K562 (cell line): ENCODE measurements around the gene ODAPH. TPM values are rescaled to one million over a fixed set of nuclear protein-coding genes. Genes with fewer than 3 reads are reported as not detected.

ENCODE experiments used
- ATAC-seq: fragments of 200-7000 bp; cut with Tn5 transposase; 3 replicates; pipeline ENCODE4 v1.9.1; 2020; ENCODE audit warnings: moderate library complexity
- BruUV-seq: library from RNA; stranded (reverse); fragments of 400-500 nt; replicated peaks from 2 replicates; lab custom pipeline; 2021; lab: Mats Ljungman, UMichigan
- CTCF ChIA-PET: fragments of 300-600 bp; formaldehyde crosslinking; extraction: SDS; loops from one replicate; lab custom pipeline; 2021; ENCODE audit warnings: low intra/inter-chr PET ratio; lab: Yijun Ruan, JAX
- POLR2A ChIA-PET: fragments of 300-600, 350-650 bp; sonication (Branson Sonifier 250); formaldehyde crosslinking; extraction: SDS; loops from one replicate; lab custom pipeline; 2021; ENCODE audit warnings: antibody characterized with exemption, inconsistent platforms; lab: Yijun Ruan, JAX
- DNase-seq, 4 experiments: peaks; one replicate each; pipeline versions ENCODE4 v3.0.0 to v3.0.0-alpha.2; 2011 to 2018; ENCODE audit warnings: low spot score in 3 of 4, mixed read lengths in 3 of 4; ENCODE audit errors: extremely low read depth in 1 of 4
- FAIRE-seq: peaks from 2 replicates; lab custom pipeline; 2011; peaks lifted over from hg19 to GRCh38; lab: Jason Lieb, UNC
- H2AFZ ChIP-seq: 2 replicates; pipeline ENCODE4 v1.6.0; 2011; ENCODE audit warnings: low read depth, low read length, control low read depth, inconsistent platforms
- H3K27ac ChIP-seq: fragments of 200-600 bp; 3 replicates; pipeline ENCODE4 v1.8.0; 2011; ENCODE audit warnings: low read depth, mild to moderate bottlenecking, control low read depth, inconsistent platforms, low read length, moderate library complexity, mixed read lengths; ENCODE audit errors: extremely low read depth
- H3K27me3 ChIP-seq, 2 experiments: fragments of 300-600 bp in 1 of 2; 2 replicates in 1 of 2; 3 replicates in 1 of 2; pipeline versions ENCODE4 v1.6.0 to v1.8.0; 2011; ENCODE audit warnings: inconsistent platforms in 2 of 2, low read length in 2 of 2, mild to moderate bottlenecking in 1 of 2, mixed read lengths in 1 of 2, moderate library complexity in 1 of 2; ENCODE audit not compliant: control insufficient read depth in 2 of 2, insufficient read depth in 2 of 2
- H3K36me3 ChIP-seq: fragments of 300-600 bp; 3 replicates; pipeline ENCODE4 v1.8.0; 2011; ENCODE audit warnings: mild to moderate bottlenecking, low read length, inconsistent platforms; ENCODE audit not compliant: control insufficient read depth, insufficient read depth
- H3K4me1 ChIP-seq, 2 experiments: fragments of 200-600 bp in 1 of 2; replicated peaks in 1 of 2; 2 replicates in 1 of 2; 3 replicates in 1 of 2; pipeline versions ENCODE4 v1.5.1 to v1.8.0; 2011; ENCODE audit warnings: inconsistent platforms in 2 of 2, low read length in 2 of 2, mild to moderate bottlenecking in 1 of 2, mixed read lengths in 1 of 2, moderate library complexity in 1 of 2; ENCODE audit not compliant: control insufficient read depth in 2 of 2, insufficient read depth in 2 of 2
- H3K4me2 ChIP-seq: 2 replicates; pipeline ENCODE4 v1.6.1; 2011; ENCODE audit warnings: low read length, control low read depth, inconsistent platforms, mixed read lengths; ENCODE audit not compliant: insufficient read depth
- H3K4me3 ChIP-seq: fragments of 200-600 bp; sonication (generic), shearing (Covaris generic); 2 replicates; pipeline ENCODE4 v1.5.1; 2016; ENCODE audit warnings: control low read depth, inconsistent platforms
- H3K79me2 ChIP-seq: fragments of 200-600 bp; 3 replicates; pipeline ENCODE4 v1.8.0; 2011; ENCODE audit warnings: low read length, inconsistent platforms; ENCODE audit not compliant: control insufficient read depth, insufficient read depth
- H3K9ac ChIP-seq, 2 experiments: 2 replicates each; pipeline versions ENCODE4 v1.6.0 to v1.6.1; 2011; ENCODE audit warnings: low read depth in 2 of 2, low read length in 2 of 2, control low read depth in 1 of 2, inconsistent platforms in 1 of 2, mild to moderate bottlenecking in 1 of 2, mixed read lengths in 1 of 2; ENCODE audit not compliant: insufficient read depth in 1 of 2
- H3K9me1 ChIP-seq: one replicate; pipeline ENCODE4 v1.6.0; 2011; ENCODE audit warnings: inconsistent platforms, mild to moderate bottlenecking, low read length, moderate library complexity; ENCODE audit not compliant: control insufficient read depth, insufficient read depth
- H3K9me3 ChIP-seq: replicated peaks from 2 replicates; pipeline ENCODE4 v1.5.1; 2011; ENCODE audit warnings: low read depth, low read length, inconsistent platforms; ENCODE audit not compliant: control insufficient read depth, insufficient read depth
- H4K20me1 ChIP-seq: replicated peaks from 2 replicates; pipeline ENCODE4 v1.6.1; 2011; ENCODE audit warnings: low read length, inconsistent platforms, mixed read lengths; ENCODE audit not compliant: control insufficient read depth, insufficient read depth
- HDGF ChIP-seq: fragments of 450-650 bp; IDR thresholded peaks from 2 replicates; pipeline ENCODE4 v1.6.1; 2016
- YY1 ChIP-seq, 3 experiments: IDR thresholded peaks; 2 replicates each; pipeline ENCODE4 v1.6.1; 2011; ENCODE audit warnings: low read length in 2 of 3, mild to moderate bottlenecking in 2 of 3, moderate library complexity in 2 of 3, borderline replicate concordance in 1 of 3, control low read depth in 1 of 3, low read depth in 1 of 3; ENCODE audit not compliant: insufficient read depth in 3 of 3, insufficient replicate concordance in 2 of 3, control insufficient read depth in 1 of 3, insufficient read length in 1 of 3; ENCODE audit errors: extremely low read depth in 1 of 3
- ZFX ChIP-seq: sonication (generic); formaldehyde crosslinking; IDR thresholded peaks from 2 replicates; pipeline ENCODE4 v1.8.0; 2022; ENCODE audit warnings: mild to moderate bottlenecking, missing genetic modification reagents, moderate library complexity
- ZNF140 ChIP-seq: fragments of 250-450 bp; sonication (Bioruptor Pico); IDR thresholded peaks from 2 replicates; pipeline ENCODE4 v1.8.0; 2021; ENCODE audit warnings: moderate library complexity, mild to moderate bottlenecking, inconsistent platforms
- WGBS: fragments of 100-300 bp; shearing (Covaris generic); methylation state at CpG from one replicate; pipeline ENCODE4 v1.1.6; 2016; ENCODE audit warnings: low coverage, mixed read lengths; ENCODE audit not compliant: insufficient coverage; ENCODE audit errors: missing lambda C conversion rate; 5-methylcytosine and 5-hydroxymethylcytosine counted together
- in situ Hi-C: fragments of 300-500 bp; cut with MboI; formaldehyde crosslinking; loops from 4 replicates; pipeline ENCODE4 v1.15.0; 2018; ENCODE audit warnings: inconsistent platforms, mixed read lengths
- intact Hi-C: fragments of 100-400 bp; cut with micrococcal nuclease; formaldehyde crosslinking; loops from 2 replicates; pipeline ENCODE4 v1.14.2; 2022
- polyA plus RNA-seq, 8 experiments: library from polyadenylated mRNA; depleted of rRNA in 4 of 8; stranded (reverse) in 5 of 8; unstranded in 3 of 8; fragments of >200 nt; fragmentation: Nextera tagmentation in 2 of 8; fragmentation: Illumina TruSeq in 1 of 8; extraction: Ambion mirVana in 2 of 8; extraction: Trizol in 1 of 8; gene quantifications; 2 replicates each; pipeline versions ENCODE4 v1.2.1 to v1.2.3, GENCODE V29; 2011 to 2014; ENCODE audit warnings: inconsistent platforms in 1 of 8, missing spikeins in 1 of 8
- total RNA-seq, 7 experiments: library from RNA; depleted of rRNA in 6 of 7; stranded (reverse); fragments of >200 nt in 6 of 7; fragmentation: Illumina TruSeq in 2 of 7; extraction: Trizol in 2 of 7; gene quantifications; 2 replicates each; pipeline versions ENCODE4 v1.2.1 to v1.2.3, GENCODE V29; 2011 to 2021; ENCODE audit warnings: low replicate concordance in 1 of 7
- TF ChIP-seq, protein P1 (sequence below): fragments of 450-650 bp; IDR thresholded peaks from 2 replicates; pipeline ENCODE4 v1.7.0; 2016; ENCODE audit warnings: borderline replicate concordance
- TF ChIP-seq, protein P2 (sequence below): sonication (generic); formaldehyde crosslinking; IDR thresholded peaks from 2 replicates; pipeline ENCODE4 v1.8.0; 2022; ENCODE audit warnings: mild to moderate bottlenecking, missing genetic modification reagents

Gene ODAPH
- total and polyA plus RNA-seq, 9 of the 15 experiments (the other 6 are each of a cell fraction or from before 2014, with no cell fraction given) = not detected

DNA sequence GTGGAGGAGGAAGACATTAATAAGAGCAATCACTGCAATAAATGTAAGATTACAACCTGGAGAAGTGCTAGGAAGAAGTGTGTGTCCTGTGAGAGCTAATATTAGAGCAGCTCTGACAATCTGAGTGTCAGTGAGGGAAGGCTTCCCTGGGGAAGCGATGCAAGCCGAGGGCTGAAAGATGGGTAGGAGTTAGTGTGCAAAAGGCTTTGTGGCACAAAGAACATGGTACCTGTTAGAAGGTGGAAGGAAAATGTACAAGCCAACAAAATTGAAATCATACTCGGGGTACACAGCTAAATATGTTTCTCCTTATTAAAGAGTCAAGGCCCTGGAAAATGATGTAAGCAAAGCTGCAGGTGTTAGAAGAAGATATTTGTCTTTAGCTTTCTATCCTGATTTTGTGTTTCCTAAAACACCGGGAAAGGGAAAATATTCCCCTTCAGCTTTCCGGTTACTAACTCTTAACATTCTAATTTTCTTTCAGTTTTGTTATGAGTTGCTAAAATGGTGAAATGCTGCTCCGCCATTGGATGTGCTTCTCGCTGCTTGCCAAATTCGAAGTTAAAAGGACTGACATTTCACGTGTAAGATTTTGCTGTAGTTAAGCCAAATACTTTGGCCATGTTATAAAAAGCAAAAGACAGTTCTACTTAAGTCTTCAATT lies 40.8 kb upstream of the ODAPH start:
- no TSS peak for BruUV-seq
- Histone ChIP-seq H3K4me3 (peak overlapping the region; percentile 56), H3K9me1 (no peaks in the 10 kb centered on the region), H3K27ac (peak overlapping the region; percentile 95), H3K36me3 (peaks cover 32% of the 10 kb centered on the region), H3K27me3 (no peaks in the 10 kb centered on the region), H3K79me2 (peaks cover 57% of the 10 kb centered on the region), H3K9me3 (peaks cover 2% of the 10 kb centered on the region; the same call in 1 of the 2 replicates), H3K4me1 (peaks cover 0 to 16% of the 10 kb centered on the region in 2 experiments; a peak in 4 of 5 replicates), H3K9ac (peak overlapping the region; percentile 96 to 97), H3K4me2 (peak overlapping the region; percentile 92), H2AFZ (peak overlapping the region; percentile 97), H4K20me1 (peaks cover 10% of the 10 kb centered on the region; the same call in 1 of the 2 replicates)
- in situ Hi-C loops (no loop called here), intact Hi-C loops (loop anchor here (2.0 to 5.0 kb wide), 2 partner anchors 158 to 207 kb away; partner anchors contain the start of genes G3BP2 and USO1)
- ChIA-PET CTCF (no interaction called here), POLR2A (interaction anchor here (1.0 to 2.2 kb wide), 9 partner anchors 10 to 41 kb away, joined by 3 to 6 read pairs (median 4); partner anchors contain the start of gene ODAPH)
- DNase-seq (peak in 1 of 4 experiments; percentile 25), ATAC-seq (no peak), FAIRE-seq (no peak)
- WGBS = 10% methylated on average over 9 of the region's 9 CpGs
- TF ChIP-seq ZNF140 (CRISPR knock-in tag) (no peak), HDGF (0 out of 2 replicates have a peak, but pooled peaks have one; percentile 32), YY1 (IDR thresholded peaks at IDR 0.05; ENCODE audit: borderline replicate concordance in 1 of 3, control insufficient read depth in 1 of 3, extremely low read depth in 1 of 3, insufficient read depth in 3 of 3, insufficient read length in 1 of 3, insufficient replicate concordance in 2 of 3, low read depth in 1 of 3, low read length in 2 of 3) (peak in 1 of 3 experiments; percentile 24), ZFX (peak; percentile 50; the same call in 1 of the 2 replicates)
- TF ChIP-seq, protein P1, sequence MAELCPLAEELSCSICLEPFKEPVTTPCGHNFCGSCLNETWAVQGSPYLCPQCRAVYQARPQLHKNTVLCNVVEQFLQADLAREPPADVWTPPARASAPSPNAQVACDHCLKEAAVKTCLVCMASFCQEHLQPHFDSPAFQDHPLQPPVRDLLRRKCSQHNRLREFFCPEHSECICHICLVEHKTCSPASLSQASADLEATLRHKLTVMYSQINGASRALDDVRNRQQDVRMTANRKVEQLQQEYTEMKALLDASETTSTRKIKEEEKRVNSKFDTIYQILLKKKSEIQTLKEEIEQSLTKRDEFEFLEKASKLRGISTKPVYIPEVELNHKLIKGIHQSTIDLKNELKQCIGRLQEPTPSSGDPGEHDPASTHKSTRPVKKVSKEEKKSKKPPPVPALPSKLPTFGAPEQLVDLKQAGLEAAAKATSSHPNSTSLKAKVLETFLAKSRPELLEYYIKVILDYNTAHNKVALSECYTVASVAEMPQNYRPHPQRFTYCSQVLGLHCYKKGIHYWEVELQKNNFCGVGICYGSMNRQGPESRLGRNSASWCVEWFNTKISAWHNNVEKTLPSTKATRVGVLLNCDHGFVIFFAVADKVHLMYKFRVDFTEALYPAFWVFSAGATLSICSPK = 0 out of 2 replicates have a peak, but pooled peaks have one; percentile 57
- TF ChIP-seq, protein P2, sequence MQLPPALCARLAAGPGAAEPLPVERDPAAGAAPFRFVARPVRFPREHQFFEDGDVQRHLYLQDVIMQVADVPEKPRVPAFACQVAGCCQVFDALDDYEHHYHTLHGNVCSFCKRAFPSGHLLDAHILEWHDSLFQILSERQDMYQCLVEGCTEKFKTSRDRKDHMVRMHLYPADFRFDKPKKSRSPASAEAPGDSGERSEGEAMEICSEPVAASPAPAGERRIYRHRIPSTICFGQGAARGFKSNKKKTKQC (CRISPR knock-in tag) = no peak
